PFSK-1 (cell line): ENCODE results near the gene OSR1.

Experiments
- FOXP2 ChIP-seq: optimal IDR thresholded peaks from 2 replicates; pipeline ENCODE3; 2011; ENCODE audit warnings: borderline replicate concordance, control low read depth, inconsistent platforms; ENCODE audit not compliant: insufficient read depth; ENCODE audit errors: extremely low read length, extremely low read depth
- POLR2AphosphoS5 ChIP-seq: IDR thresholded peaks from 2 replicates; pipeline ENCODE4 v1.6.1; 2012; ENCODE audit warnings: low read depth, mild to moderate bottlenecking, control low read depth, low read length, moderate library complexity
- REST ChIP-seq, 2 experiments: IDR thresholded peaks; 2 replicates each; pipeline versions ENCODE4 v1.6.1 to v1.8.0; 2011 to 2012; ENCODE audit warnings: low read depth in 2 of 2, low read length in 2 of 2, control low read depth in 1 of 2, inconsistent platforms in 1 of 2, mild to moderate bottlenecking in 1 of 2, moderate library complexity in 1 of 2; ENCODE audit not compliant: insufficient read depth in 1 of 2
- SIN3A ChIP-seq: IDR thresholded peaks from 2 replicates; pipeline ENCODE4 v1.6.1; 2012; ENCODE audit warnings: mild to moderate bottlenecking, low read length, moderate library complexity, borderline replicate concordance; ENCODE audit not compliant: insufficient read depth
- TAF1 ChIP-seq: IDR thresholded peaks from 2 replicates; pipeline ENCODE4 v1.6.1; 2012; ENCODE audit warnings: low read length, control low read depth, borderline replicate concordance; ENCODE audit not compliant: insufficient read depth

Gene OSR1

GRCh38 chr2:19369341-19369955 lies 11.0 kb upstream of the OSR1 start:
- TF ChIP-seq TAF1 (no peak), POLR2AphosphoS5 (no peak)

GRCh38 chr2:19368760-19369159 lies 10.3 kb upstream of the OSR1 start:
- TF ChIP-seq FOXP2, result no peak
- no peak for TF ChIP-seq TAF1
- no peak for TF ChIP-seq REST (IDR thresholded peaks at IDR 0.05; ENCODE audit: insufficient read depth in 1 of 2, low read depth in 2 of 2, low read length in 2 of 2)

GRCh38 chr2:19367326-19367725 lies 8.9 kb upstream of the OSR1 start:
- TF ChIP-seq POLR2AphosphoS5, result no peak

GRCh38 chr2:19365126-19365525 lies 6.7 kb upstream of the OSR1 start:
- TF ChIP-seq SIN3A, result no peak
- no peak for TF ChIP-seq TAF1
- TF ChIP-seq REST (IDR thresholded peaks at IDR 0.05; ENCODE audit: insufficient read depth in 1 of 2, low read depth in 2 of 2, low read length in 2 of 2), result no peak
- TF ChIP-seq FOXP2, result no peak
- TF ChIP-seq POLR2AphosphoS5, result no peak

- TF ChIP-seq FOXP2 (no peak), REST (IDR thresholded peaks at IDR 0.05; ENCODE audit: insufficient read depth in 1 of 2, low read depth in 2 of 2, low read length in 2 of 2) (no peak), SIN3A (no peak), TAF1 (no peak), POLR2AphosphoS5 (no peak)
Measured at GRCh38 chr2:19364014-19364413, 5.6 kb upstream of the OSR1 start.

GRCh38 chr2:19363474-19363778 lies 5.0 kb upstream of the OSR1 start:
- TF ChIP-seq REST (IDR thresholded peaks at IDR 0.05; ENCODE audit: insufficient read depth in 1 of 2, low read depth in 2 of 2, low read length in 2 of 2), result no peak
- no peak for TF ChIP-seq SIN3A
- TF ChIP-seq TAF1, result no peak
- no peak for TF ChIP-seq FOXP2
- no peak for TF ChIP-seq POLR2AphosphoS5
